Stimulated activated CD4-positive, alpha-beta T cell treated with anti-CD3 and anti-CD28 coated beads, Interleukin-15, amount 100 ng/mL, for 48 hours (primary cell): ENCODE data around the gene NPR2.

Source experiments
- DNase-seq, 2 donors: peaks; one replicate each; pipeline ENCODE4 v3.0.0-alpha.2; 2020; ENCODE audit warnings: low read depth in 2 of 2

The NPR2 gene

DNA sequence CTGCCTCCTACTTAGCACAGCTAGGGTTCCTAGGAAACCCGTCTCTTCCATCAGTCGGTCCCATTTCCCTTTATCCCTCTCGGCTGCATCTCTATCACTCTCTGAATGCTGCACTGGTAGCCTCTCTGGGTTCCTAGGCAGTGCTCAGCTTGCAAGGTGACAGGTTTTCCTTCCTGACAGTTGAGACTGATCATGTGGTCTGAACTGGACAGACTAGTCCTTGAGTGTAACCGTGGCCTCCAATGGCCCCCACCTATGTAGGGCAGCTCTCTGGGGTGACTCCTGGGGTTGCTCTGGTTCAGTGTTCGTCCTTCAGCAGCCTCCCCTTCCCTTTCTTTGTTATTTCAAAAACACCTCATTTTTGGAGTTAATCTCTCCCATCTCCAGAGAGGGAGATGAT lies 41.4 kb downstream of the NPR2 start:
- DNase-seq: no peak

DNA sequence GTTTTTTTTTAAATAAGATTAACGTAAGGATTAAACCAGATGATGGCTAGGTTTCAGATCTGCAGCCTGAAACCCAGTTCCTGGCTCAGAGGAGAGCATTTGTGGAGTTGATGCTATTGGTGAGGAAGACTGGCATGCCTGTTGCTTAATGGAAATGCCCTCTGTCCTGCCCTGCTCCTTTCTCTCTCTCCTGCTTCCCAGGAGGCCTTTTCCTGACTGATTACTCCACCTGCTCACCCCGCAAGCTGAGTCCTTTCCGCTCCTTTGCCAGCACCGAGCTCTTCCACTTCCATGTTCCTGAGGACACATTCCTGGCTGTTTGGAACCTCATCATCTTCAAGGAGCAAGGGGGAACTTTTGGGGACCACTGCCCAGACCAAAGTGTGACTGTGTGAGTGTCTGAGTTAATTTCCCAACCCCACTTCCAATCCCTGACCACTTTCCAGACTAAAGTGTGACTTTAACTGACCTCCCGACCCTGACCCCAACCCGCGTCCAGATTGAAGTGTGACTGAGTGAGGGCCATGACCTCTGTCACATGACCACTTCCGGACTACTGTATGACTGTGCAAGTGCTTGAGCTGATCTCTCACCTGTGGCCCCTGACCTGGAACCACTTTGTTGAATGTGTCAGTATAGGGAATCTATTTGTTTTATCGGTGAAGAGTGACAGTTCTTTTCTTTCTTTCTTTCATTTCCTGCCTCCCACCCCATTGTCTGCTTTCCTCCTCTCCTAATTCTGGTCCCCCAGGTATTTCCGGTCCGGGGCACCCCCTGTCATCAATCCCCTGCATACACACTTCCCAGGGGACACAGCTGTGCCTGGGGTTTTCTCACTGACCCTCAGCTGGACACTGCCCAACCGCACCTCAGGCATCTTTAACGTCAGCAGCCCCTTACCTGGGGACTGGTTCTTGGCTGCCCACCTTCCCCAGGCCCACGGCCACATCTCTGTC lies 43.1 kb downstream of the NPR2 start:
- no peak for DNase-seq

GRCh38 chr9:35835216-35835632 lies 43.8 kb downstream of the NPR2 start:
- DNase-seq: no peak

DNA sequence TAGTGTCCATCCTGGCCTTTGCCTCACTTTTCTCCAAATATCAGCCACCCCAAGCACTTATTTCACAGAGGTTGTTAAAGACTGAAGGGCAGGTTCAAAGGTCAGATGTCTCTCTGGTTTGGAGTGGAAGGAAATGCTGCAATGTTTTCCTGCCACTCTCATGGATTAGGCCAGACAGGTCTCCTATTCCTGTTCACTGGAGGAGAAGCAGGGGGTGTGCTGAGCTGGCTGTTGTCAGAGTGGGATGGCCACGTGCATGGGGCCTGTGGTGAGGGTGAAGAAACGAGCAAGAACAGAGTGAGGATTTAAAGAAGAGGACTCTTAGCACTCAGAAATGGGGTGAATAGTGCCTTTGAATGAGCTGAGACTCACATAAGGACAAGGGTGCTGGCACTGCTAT lies 44.4 kb downstream of the NPR2 start:
- DNase-seq: no peak

DNA sequence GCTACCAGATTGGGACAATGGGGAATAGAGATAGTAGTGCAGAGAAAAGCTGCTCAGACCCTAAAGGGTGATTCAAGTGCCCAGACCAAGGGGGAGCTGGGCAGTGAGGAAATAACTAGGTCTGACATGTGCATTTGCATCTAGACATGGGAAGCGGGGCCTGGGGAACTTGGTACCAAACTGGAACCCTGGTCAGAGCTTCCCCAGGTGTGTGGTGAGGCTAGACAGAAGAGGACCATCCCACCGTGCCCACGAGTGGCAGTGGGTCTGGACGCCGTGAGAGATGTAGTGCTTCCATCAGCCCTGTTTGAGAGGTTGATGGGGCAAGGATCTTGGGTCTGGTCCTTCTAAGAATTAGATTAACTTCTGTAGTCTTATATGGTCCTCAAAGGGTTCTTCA lies 45.2 kb downstream of the NPR2 start:
- DNase-seq: no peak

- no peak for DNase-seq
These were observed 48.5 kb downstream of the NPR2 start for GRCh38 chr9:35839926-35840325.

- DNase-seq: no peak
These were observed 49.7 kb downstream of the NPR2 start for GRCh38 chr9:35840881-35841644.

DNA sequence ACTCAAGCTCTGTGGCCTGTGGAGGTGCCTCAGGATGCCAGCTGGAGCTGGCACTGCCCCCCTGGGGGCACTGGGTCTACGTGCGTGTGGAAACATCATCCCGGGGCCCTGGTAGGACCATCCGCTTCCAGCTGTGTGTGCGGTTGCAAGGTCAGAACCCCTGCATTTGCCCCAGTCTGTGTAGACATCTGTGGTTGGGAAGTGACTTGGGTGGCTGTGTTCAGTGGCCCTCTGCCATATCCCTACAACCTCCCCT lies 50.2 kb downstream of the NPR2 start:
- no peak for DNase-seq

DNA sequence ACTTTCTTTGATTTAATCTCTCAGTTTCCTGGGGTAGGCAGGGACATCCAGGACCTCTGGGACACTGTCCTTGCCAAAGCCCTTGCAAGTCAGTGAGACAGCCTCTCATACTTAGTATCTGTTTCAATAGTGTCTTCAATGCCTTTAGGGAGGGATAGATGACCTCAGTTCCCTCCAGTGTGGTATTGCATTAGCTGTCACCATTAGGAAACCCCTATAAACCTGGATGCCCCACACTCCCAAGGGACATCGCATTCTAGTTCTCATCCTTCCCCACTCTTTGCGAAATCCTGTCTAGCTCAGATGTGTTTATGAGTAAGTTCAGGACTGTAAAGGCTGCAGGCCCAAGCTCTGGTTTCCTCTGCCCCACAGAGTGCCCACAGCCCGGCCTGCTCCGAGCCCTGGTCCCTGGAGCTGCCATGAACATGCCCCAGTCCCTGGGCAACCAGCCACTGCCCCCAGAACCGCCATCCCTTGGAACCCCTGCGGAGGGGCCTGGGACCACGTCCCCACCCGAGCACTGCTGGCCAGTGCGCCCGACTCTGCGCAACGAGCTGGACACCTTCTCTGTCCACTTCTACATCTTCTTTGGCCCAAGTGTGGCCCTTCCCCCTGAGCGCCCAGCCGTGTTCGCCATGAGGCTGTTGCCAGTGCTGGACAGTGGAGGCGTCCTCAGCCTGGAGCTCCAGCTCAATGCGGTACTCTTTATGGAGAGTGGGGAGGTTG lies 50.8 kb downstream of the NPR2 start:
- no peak for DNase-seq

DNA sequence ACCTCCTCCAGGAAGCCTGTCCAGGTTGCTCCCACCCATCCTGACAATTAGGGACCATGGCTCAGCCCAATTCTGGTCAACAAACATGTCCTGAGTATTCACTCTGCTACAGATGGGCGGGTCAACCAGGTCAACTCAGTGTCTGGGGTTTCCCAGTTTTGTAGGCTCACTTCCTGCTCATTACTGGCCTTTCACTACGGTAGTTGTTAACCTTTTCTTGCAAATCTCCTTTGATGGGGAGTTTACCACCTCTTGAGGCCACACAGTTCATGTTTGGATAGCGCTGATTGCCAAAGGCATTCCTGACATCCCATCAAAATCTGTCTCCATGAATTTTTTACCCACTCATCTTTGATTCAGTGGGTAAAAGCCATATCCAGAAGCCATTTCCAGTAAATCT lies 51.4 kb downstream of the NPR2 start:
- no peak for DNase-seq

DNA sequence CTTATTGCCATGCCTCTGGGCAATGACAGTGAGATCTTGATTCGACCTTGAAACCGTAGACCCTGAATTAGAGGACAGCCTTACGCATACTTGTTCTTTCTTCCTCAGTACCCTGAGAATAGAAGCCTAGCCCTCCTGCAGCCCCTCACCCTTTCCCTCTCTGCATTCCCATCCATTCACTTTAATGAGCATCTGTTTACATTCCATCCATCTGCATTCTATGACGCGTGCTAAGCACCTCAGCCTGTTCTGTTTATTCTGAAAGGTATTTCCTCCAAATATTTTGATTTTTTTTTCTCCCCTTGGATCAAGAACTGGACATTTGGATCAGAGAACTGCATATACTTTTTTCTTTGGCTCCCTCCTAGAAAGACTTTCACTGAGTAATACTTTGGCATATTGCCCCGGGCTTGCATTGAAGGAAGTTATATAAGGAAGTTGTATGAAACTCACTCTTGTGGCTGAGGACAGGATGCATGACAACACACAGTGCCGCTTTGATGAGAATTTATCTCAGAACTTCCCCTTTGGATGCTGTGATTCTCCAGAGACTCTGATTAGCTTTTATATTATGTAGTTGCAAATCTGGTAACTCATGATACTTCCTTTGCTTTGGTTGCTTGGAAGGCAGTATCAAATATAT lies 53.4 kb downstream of the NPR2 start:
- no peak for DNase-seq

DNA sequence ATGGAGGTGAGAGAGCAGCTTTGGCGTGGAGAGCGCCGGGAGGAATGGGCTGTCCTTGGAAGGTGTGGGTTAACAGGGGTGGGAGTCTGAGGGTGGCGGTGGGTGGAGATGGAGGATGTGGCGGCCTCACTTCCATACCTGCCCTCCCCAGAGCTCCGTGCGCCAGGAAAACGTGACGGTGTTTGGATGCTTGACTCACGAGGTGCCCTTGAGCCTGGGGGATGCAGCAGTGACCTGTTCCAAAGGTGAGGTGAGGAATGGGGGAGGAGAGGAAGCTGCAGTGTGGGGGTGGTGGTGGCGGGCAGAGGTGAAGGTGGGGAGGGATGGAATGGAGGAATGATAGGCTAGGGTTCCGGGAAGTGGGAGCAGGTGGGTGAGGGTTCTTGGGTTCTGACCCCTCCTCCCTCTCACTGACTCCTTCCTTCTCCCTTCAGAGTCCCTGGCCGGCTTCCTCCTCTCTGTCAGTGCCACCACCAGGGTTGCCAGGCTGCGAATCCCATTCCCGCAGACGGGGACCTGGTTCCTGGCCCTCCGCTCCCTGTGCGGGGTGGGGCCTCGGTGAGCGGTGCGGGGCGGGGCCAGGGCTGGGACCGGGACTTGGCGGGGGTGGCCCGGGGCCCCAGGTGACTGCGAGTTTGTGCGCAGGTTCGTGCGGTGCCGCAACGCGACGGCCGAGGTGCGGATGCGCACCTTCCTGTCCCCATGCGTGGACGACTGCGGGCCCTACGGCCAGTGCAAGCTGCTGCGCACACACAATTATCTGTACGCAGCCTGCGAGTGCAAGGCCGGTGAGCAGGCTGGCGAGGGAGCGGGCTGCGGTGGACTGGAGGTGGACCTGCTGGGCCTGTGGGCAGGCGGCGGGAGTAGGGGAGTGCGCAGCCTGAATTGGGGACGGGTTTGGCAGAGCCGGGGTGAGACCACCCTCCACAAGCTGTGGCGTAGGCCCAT lies 54.7 kb downstream of the NPR2 start:
- DNase-seq: no peak

DNA sequence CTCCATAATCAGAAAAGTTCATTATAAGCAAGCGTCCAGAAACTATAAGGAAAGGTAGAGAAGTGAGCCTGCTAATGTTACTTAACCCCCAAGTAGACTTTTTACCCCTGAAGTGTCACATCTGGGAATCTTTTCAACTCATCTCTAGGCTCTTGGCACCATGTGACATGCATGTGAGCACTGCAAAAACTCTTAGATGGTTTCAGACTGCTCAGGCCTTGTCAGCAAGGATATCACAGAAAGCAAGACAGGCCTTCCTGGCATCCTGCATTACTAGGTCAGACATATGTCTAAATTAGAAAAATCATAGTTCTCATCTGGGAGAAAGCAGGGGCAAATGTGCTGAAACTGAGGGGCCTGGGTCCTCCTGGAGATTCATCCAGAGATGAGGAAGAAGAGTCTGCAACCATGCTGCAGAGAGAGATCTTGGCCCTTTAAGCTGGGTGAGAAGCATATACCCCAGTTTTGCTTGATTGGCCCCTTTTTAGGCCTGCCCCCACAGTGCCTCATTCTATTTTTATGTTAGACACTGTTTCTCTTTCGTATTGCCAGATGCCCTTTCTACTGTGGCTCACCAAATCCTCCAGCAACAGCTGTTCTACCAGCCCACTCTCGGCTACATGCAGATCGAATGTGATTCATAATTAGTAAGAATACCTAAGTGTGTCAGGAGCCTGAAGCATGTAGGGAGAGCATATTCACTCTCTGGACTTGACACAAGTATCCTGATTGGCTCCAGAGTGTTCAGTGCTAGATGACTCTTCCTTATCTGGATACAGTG lies 56.6 kb downstream of the NPR2 start:
- peak; percentile 31 to 50 for DNase-seq

DNA sequence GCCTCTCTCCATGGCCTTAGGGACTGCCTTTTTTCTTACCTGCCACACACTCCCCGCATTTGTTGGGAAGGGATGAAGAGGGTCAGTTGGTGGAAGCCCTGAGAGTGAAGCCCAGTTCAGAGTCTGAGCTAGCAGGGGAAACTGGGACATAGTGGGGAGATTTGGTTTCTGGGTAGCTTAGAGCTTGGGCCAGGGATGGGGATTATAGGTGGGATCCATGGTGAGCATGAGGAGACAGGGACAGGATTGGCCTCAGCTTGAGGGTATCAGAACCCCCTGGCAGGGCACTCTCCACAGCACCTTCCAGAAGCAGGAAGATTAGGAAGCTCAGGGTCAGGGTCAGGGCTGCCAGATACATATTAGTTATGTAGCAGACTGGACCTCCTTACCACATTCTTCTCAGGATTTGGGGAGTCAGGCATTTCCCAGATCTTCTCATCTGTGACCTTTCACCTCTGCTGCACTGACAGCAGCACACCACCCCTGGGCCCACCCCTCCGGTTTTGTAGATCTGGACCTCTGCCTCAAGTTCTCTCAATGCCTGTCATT lies 61.0 kb downstream of the NPR2 start:
- no peak for DNase-seq

DNA sequence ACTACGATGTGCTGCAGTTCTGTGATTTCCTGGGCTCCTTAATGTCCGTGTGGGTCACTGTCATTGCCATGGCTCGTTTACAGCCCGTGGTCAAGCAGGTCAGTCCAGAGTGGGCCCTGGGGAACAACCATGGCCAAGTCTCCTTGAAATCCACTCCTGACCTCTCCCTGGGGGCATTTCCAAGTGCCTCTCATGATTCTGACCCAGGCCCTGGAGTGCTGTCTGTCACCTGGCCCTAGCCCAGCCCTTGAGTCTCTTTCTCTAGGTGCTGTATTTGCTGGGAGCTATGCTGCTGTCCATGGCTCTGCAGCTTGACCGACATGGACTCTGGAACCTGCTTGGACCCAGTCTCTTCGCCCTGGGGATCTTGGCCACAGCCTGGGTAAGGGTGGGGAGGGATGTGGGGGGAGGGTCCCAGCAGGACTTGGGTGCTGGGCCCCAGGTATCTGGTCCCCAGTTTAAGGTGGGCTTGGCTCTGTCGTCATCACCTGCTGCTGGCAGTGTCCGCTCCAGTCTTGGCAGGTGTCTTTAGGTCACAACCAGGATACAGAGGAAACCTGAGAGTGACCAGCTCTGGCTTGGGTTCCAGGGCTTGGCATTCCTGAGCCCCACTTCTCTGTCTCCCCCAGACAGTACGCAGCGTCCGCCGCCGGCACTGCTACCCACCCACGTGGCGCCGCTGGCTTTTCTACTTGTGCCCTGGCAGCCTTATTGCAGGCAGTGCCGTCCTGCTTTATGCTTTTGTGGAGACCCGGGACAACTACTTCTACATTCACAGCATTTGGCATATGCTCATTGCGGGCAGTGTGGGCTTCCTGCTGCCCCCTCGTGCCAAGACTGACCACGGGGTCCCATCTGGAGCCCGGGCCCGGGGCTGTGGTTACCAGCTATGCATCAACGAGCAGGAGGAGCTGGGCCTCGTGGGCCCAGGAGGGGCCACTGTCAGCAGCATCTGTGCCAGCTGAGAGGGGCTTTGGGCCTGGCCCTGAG lies 61.8 kb downstream of the NPR2 start:
- DNase-seq: no peak

DNA sequence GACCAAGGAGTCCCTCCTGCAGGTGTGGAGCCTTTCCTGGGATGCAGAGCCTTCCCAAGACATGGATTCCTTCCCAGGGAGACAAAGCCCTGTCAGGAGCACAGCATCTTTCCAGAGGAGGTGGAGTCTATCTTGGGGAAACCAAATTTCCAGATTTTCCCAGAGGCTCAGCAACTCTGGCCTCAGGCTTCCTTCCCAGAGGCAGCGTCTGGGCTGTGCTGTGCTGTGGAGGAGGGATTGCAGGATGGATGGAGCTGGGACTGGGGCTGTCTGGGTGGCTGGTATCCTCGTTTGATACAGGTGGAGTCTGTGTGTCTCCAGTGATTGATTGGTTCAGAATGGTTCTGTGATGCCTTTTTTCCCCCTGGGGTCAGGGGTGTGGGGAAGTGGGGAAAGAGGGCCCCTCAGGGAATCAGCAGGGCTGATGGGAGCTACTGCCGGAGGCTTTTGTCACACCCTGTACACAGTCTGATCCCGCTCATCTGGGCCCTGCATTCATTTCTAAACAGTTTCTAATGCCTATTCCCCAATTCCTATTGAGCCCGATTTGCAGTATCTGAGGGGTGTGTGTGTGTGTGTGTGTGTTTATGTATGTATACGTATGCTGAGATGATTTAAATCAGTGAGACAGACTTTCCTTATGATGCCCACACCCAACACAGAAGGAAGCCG lies 62.8 kb downstream of the NPR2 start:
- no peak for DNase-seq

DNA sequence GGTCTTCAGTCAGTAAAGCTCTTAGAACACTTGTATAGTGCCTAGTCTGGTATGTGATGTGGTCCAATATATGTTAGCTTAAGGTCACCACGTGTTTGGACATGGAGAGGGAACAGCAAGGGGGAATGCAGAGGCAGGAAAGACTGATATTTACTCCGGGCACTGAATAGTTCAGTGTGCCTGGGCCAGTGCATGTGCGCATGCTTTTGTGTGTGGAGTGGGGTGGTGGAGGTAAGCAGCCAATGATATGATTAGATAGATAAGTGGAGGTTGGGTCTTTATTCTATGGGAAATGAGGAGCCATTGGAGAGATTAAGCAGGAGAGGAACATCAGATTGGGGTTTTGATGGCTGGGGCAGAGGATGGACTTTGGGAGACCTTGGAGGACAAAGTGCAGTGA lies 64.8 kb downstream of the NPR2 start:
- DNase-seq: no peak

DNA sequence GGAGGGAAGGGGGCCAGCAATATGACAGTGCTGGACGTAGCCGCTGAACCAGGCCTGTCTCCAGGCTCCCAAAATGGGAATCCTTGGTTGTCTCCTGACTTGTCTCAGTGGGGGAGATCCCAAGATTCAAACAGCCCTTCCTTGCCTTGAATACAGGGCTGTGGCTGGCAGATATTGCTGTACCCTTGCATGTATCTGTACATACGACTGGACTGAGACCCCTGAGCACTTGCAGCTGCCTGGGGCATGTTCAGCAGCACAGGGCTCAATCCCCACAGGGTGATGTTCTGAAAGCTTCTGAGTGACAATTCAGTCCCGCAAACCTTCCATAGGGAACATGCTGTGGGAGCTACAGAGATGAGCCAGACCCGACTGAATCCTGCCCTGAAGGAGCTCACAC lies 65.5 kb downstream of the NPR2 start:
- no peak for DNase-seq
